Mucosa of descending colon (tissue), 3 donors: Measurements from ENCODE around the gene SORBS1. TPM values are rescaled to one million over a fixed set of nuclear protein-coding genes. Genes with fewer than 3 reads are reported as not detected.

Experiments
- ATAC-seq: fragments of 200-7000 bp; cut with Tn5 transposase; one replicate; pipeline ENCODE4 v1.9.1; 2020; ENCODE audit warnings: mild to moderate bottlenecking, moderate library complexity
- DNase-seq, 3 donors: peaks; one replicate each; pipeline ENCODE4 v3.0.0-alpha.2; 2020
- H3K36me3 ChIP-seq: fragments of 200-600 bp; one replicate; pipeline ENCODE4 v1.8.0; 2021; ENCODE audit warnings: low read depth, mild to moderate bottlenecking
- H3K4me1 ChIP-seq: fragments of 200-600 bp; one replicate; pipeline ENCODE4 v1.8.0; 2021; ENCODE audit warnings: low read depth, mild to moderate bottlenecking
- H3K4me3 ChIP-seq: fragments of 200-600 bp; one replicate; pipeline ENCODE4 v1.8.0; 2021; ENCODE audit warnings: mild to moderate bottlenecking
- H3K9me3 ChIP-seq: fragments of 200-600 bp; one replicate; pipeline ENCODE4 v1.8.0; 2021; ENCODE audit warnings: mild to moderate bottlenecking
- CTCF ChIP-seq: fragments of 200-600 bp; IDR thresholded peaks from one replicate; pipeline ENCODE4 v1.8.0; 2022; ENCODE audit warnings: antibody characterized with exemption, mild to moderate bottlenecking
- intact Hi-C, 2 donors: fragments of 100-400 bp; cut with DNase I in 1 of 2; cut with micrococcal nuclease in 1 of 2; formaldehyde crosslinking; loops; one replicate each; pipeline versions ENCODE4 v1.11.0 to v1.11.1; 2022; cut with DNase I, micrococcal nuclease
- total RNA-seq, 3 donors: library from RNA; stranded (reverse); fragmentation: NEBNext Ultra II Directional in 2 of 3; extraction: Animal tissue kit (Norgen Biotek cat#: 25700) in 2 of 3; gene quantifications; one replicate each; pipeline versions ENCODE4 v1.2.1 to v1.2.4, GENCODE V29; 2021 to 2023
- donor health status: DM: no; HTN: no; CAD: no; lungs with moderate emphysema.
- donor health status: DM: no; HTN: no; CAD: no.
- donor health status: DM: no; HTN: yes; CAD: no.

SORBS1 gene
- total RNA-seq, 3 donors from 2014 or later, result 48.9 to 699 (median 99.3) TPM

- Histone ChIP-seq H3K9me3 (no peaks in the 10 kb centered on the region), H3K4me3 (no peak overlapping the region), H3K4me1 (no peaks in the 10 kb centered on the region), H3K36me3 (no peaks in the 10 kb centered on the region)
- intact Hi-C loops, result no loop called here
- ATAC-seq (no peak), DNase-seq (no peak)
- no peak for TF ChIP-seq CTCF
Observed at GRCh38 chr10:95458871-95459270, 102.3 kb downstream of the SORBS1 start.

- H3K4me3 ChIP-seq, result no peak overlapping the region
- H3K4me1 ChIP-seq, result no peaks in the 10 kb centered on the region
- DNase-seq (no peak), ATAC-seq (no peak)
- no peaks in the 10 kb centered on the region for H3K36me3 ChIP-seq
- no peaks in the 10 kb centered on the region for H3K9me3 ChIP-seq
- TF ChIP-seq CTCF, result no peak
- intact Hi-C loops, result no loop called here
Observed at GRCh38 chr10:95458014-95458413, 103.2 kb downstream of the SORBS1 start.

- Histone ChIP-seq H3K36me3 (no peaks in the 10 kb centered on the region), H3K4me3 (no peak overlapping the region), H3K4me1 (no peaks in the 10 kb centered on the region), H3K9me3 (no peaks in the 10 kb centered on the region)
- ATAC-seq (no peak), DNase-seq (no peak)
- no peak for TF ChIP-seq CTCF
- intact Hi-C loops, result no loop called here
Observed at GRCh38 chr10:95457319-95457886, 103.8 kb downstream of the SORBS1 start.

- TF ChIP-seq CTCF, result no peak
- ATAC-seq (no peak), DNase-seq (no peak)
- Histone ChIP-seq H3K4me3 (no peak overlapping the region), H3K36me3 (no peaks in the 10 kb centered on the region), H3K4me1 (no peaks in the 10 kb centered on the region), H3K9me3 (no peaks in the 10 kb centered on the region)
- intact Hi-C loops, result no loop called here
Observed at GRCh38 chr10:95456516-95456915, 104.7 kb downstream of the SORBS1 start.

- intact Hi-C loops, result no loop called here
- ATAC-seq (no peak), DNase-seq (no peak)
- Histone ChIP-seq H3K4me3 (no peak overlapping the region), H3K4me1 (no peaks in the 10 kb centered on the region), H3K36me3 (no peaks in the 10 kb centered on the region), H3K9me3 (no peaks in the 10 kb centered on the region)
- no peak for TF ChIP-seq CTCF
Observed at GRCh38 chr10:95454940-95455339, 106.2 kb downstream of the SORBS1 start.

GRCh38 chr10:95454356-95454755, 106.8 kb downstream of the SORBS1 start:
- H3K9me3 ChIP-seq, result no peaks in the 10 kb centered on the region
- intact Hi-C loops, result no loop called here
- no peaks in the 10 kb centered on the region for H3K4me1 ChIP-seq
- no peak for ATAC-seq
- H3K4me3 ChIP-seq, result no peak overlapping the region
- DNase-seq, result no peak
- no peaks in the 10 kb centered on the region for H3K36me3 ChIP-seq
- no peak for TF ChIP-seq CTCF
